ES-I3 (cell line): Measurements from ENCODE around the gene NEUROD6.

Experiments used
- H3K36me3 ChIP-seq: 2 replicates; pipeline ENCODE4 v1.6.1; 2013; ENCODE audit warnings: mild to moderate bottlenecking, low read length, control low read depth, moderate library complexity; ENCODE audit not compliant: insufficient read depth
- H3K4me1 ChIP-seq: 2 replicates; pipeline ENCODE4 v1.6.1; 2013; ENCODE audit warnings: mild to moderate bottlenecking, control low read depth, low read length; ENCODE audit not compliant: insufficient read depth
- H3K9ac ChIP-seq: 2 replicates; pipeline ENCODE4 v1.6.1; 2013; ENCODE audit warnings: low read depth, mild to moderate bottlenecking, low read length, moderate library complexity
- H3K9me3 ChIP-seq: 2 replicates; pipeline ENCODE4 v1.6.1; 2013; ENCODE audit warnings: mild to moderate bottlenecking, low read length, moderate library complexity; ENCODE audit not compliant: control insufficient read depth, insufficient read depth

The NEUROD6 gene

DNA sequence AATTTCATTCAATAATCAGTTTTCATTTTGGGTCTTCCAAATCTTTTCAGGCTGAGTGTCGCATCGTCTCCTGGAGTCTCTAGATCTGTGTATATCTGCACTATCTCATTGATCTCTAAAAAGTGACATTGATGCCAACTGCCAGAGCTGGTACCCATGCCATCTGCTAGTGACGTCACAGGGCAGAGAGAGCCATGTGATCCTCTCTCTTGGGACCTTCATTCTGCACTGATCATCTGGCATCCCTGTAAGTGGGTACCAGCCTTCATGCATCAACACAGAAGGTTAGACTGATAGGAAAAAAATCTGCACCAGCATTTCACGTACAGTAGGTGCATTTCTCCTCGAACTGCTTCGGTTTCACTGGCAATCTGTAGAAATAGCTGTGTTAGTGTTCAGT lies at the start of gene NEUROD6:
TSS of gene NEUROD6 (minus strand) at position 124 of the 400 bp plus-strand sequence. CDS start 1,458 bp downstream, outside the sequence.
- no peaks in the 10 kb centered on the region for H3K9me3 ChIP-seq
- H3K36me3 ChIP-seq = no peaks in the 10 kb centered on the region
- no peak within 1 kb of the TSS for H3K9ac ChIP-seq
- no peaks in the 10 kb centered on the region for H3K4me1 ChIP-seq

DNA sequence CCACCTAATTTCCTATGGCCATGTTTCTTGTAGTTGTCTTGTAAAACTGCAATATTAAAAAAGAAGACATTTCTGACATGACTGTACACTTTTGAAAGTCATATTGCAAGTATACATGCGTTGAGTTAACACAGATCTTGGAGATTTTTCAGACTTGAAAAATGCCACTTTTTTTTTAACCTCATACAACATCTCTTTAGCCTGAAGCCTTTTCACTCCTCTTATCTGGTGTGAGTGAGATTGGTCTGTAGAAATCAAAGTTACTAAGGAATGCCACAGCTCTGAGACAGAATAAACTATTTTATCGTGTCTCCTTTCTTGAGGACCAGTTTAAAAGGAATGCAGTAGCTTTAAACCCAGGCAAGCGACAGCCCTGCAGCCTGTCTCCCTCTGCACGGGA lies 43.9 kb upstream of the NEUROD6 start:
- Histone ChIP-seq H3K9ac (no peak overlapping the region), H3K9me3 (no peaks in the 10 kb centered on the region), H3K36me3 (no peaks in the 10 kb centered on the region), H3K4me1 (no peaks in the 10 kb centered on the region)

DNA sequence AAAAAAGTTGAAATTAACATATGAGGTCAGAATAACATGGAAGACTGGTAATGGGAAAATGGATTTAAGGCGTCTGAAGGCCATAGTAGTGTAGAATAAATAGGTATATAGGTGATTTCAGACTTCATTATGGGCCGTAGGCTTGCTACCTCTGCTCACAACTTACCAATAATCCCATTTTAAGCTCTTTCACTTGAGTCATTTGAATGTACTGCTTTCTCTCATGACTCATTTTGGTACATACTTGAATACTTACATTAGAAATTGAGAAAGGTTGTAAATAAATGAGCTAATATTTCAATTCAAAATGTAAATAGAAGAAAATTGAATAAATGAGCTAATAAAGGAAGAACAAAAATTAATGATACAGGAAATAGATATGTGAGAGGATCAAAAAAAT lies 42.2 kb upstream of the NEUROD6 start:
- H3K9me3 ChIP-seq = no peaks in the 10 kb centered on the region
- no peaks in the 10 kb centered on the region for H3K36me3 ChIP-seq
- no peak overlapping the region for H3K9ac ChIP-seq
- H3K4me1 ChIP-seq = no peaks in the 10 kb centered on the region

DNA sequence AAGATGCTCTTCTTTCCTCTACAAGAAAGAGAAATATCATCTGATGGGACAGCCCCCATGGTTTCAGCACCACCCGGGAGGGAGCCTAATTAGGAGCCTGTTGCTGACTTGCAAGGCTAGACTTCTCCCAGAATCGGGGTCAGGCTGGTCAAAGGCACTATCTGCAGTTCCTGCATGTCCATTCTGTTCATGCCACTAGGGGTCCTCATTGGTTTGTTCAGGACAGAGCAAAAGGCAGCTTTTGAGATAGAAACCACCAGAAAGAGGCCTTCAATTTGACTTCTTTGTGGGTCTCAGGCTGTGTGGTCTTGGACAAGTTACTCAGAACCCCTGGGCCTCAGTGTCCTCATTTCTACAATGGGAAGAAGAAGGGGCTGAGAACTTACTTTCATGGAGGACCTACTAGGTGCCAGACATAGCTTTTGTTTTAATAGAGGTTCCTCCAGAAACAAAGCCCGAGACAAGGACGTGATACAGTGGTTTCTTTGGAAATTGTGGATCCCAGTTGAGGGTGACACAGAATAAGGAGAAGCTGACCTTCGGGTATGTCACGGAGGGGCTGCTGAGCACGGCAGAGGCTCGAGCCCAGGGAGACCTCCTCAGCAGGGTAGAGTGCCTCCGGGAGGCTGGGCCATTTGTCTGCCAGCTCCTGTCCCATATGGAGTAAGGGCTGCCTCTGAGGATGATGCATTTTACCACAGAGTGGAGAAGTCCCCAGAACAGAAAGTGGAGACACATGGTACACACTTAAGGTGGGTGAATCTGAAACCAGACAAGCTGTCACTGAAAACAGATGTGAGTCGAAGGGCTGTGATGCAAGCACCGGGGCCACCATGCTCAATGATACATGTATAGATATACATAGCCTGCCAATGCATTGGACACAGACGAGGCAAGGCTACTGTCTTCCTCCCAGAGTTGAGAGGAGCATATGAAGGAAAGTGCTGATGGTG lies 33.1 kb upstream of the NEUROD6 start:
- no peaks in the 10 kb centered on the region for H3K36me3 ChIP-seq
- no peak overlapping the region for H3K9ac ChIP-seq
- peaks cover 22% of the 10 kb centered on the region; the same call in 1 of the 2 replicates for H3K4me1 ChIP-seq
- H3K9me3 ChIP-seq = no peaks in the 10 kb centered on the region

DNA sequence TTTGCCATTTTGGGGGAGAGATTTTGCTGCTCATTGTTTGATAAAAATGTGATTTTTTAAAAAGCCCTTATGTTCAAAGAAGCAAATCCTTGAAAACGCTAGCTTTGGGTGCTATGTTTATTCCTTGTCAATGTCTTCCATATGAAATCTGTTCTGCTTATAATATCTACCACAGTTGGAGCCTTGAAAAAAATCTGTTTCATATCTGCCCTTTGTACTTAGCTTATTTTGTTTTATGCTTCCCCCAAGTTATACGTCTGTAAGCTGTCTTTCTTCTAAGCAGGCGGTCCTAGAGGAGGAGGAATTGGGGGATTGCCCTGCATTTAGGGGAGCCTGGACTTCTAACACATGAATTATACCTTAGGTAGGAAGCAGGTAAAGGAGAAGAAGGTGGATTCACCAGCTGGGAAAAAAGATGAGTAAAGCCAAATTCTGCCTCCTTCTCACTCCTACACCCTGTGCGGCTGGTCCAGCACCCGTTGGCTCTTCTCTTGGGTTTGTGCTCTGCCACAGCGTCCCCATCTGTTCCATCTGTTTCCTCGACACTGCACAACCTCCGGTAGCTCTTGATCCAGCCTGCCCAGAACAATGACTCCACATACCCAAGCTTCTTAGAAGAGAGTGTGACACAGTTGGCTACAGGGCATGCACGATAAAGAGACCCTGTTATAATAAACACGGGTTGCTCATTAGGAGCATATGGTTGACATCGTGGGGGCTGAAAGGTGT lies 31.9 kb upstream of the NEUROD6 start:
- H3K36me3 ChIP-seq = no peaks in the 10 kb centered on the region
- H3K9me3 ChIP-seq = no peaks in the 10 kb centered on the region
- H3K9ac ChIP-seq = no peak overlapping the region
- H3K4me1 ChIP-seq = peaks cover 22% of the 10 kb centered on the region; the same call in 1 of the 2 replicates

DNA sequence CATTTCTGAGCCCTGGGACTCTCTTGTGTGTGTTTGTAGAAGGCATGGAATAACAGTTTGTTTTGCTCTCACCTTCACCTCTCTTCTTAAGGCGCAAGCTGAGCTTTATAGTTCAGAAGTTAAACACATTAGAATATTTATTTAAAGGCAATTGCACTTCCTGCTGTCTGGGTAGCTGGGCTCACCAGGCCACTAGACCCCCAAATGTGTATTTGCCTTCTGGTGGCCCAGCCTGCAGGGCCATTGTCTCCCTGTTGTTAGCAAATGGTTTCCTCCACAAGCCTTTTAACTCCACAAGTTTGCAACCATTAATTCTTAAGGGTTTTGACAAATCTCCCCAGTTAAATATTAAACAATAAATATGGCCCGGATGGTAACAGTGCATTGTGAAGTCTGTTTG lies 31.1 kb upstream of the NEUROD6 start:
- H3K9ac ChIP-seq = no peak overlapping the region
- peaks cover 22% of the 10 kb centered on the region; the same call in 1 of the 2 replicates for H3K4me1 ChIP-seq

DNA sequence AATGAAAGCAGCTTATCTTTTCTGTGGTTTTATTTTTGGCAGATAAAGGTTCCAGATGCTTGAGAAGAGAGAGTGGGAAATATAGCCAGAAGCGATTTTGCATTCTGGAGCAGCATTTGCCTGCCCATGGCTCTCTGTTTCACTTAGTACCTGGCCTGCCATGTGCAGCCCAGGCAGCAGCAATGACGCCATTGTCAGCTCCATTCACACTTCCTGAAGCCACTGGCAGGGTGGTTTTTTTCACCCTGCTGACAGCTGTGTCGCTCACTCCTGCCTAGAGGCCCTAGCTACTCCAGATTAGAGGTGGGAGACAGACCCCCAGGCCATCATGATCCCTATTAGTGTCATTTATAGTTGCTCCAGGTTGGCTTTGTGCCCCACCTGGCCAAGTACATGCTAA lies 30.1 kb upstream of the NEUROD6 start:
- Histone ChIP-seq H3K36me3 (no peaks in the 10 kb centered on the region), H3K4me1 (peaks cover 22% of the 10 kb centered on the region; the same call in 1 of the 2 replicates), H3K9ac (no peak overlapping the region), H3K9me3 (no peaks in the 10 kb centered on the region)

More for the DNA sequence above, 31.1 kb upstream of the NEUROD6 start:
- Histone ChIP-seq H3K36me3 (no peaks in the 10 kb centered on the region), H3K9me3 (no peaks in the 10 kb centered on the region)

DNA sequence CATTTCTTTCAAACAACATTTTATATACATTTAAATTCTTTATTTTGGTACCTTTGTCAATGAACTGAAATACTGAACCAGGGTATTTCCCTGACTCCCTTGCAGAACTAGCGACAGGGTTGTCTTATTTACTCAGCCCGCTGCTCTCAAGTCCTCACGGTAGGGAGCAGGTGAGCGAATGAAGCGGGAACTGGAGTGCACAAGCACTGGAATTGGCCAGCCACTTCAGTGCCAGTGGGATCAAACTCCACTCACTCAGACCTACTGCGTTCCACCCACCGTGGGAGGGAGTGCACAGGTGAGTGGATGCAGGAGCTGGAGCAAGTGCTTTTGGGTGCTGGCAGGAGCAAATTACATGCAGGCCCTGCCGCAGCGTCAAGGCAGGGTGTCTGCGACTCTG lies 28.1 kb upstream of the NEUROD6 start:
- Histone ChIP-seq H3K9me3 (no peaks in the 10 kb centered on the region), H3K9ac (no peak overlapping the region), H3K4me1 (peaks cover 15% of the 10 kb centered on the region; the same call in 1 of the 2 replicates), H3K36me3 (no peaks in the 10 kb centered on the region)

DNA sequence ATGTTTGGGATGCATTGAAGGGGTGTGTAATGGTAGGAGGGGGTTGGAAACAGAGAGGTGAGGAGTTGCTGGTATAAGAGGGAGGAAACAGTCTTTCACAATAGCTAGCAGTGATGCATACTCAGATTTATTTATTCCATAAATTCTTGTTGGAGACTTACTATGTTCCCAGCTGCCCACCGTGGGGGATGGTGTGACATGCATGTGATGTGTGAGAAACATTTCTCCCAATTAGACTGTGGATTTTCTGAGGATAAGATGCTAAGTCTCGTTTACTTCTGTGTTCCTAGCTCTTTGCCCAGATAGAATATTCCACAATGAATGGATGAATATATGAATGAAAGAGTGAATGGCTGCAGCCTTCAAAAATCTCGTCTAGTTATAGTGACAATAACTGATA lies 23.0 kb upstream of the NEUROD6 start:
- Histone ChIP-seq H3K9me3 (no peaks in the 10 kb centered on the region), H3K4me1 (no peaks in the 10 kb centered on the region), H3K36me3 (no peaks in the 10 kb centered on the region), H3K9ac (no peak overlapping the region)

DNA sequence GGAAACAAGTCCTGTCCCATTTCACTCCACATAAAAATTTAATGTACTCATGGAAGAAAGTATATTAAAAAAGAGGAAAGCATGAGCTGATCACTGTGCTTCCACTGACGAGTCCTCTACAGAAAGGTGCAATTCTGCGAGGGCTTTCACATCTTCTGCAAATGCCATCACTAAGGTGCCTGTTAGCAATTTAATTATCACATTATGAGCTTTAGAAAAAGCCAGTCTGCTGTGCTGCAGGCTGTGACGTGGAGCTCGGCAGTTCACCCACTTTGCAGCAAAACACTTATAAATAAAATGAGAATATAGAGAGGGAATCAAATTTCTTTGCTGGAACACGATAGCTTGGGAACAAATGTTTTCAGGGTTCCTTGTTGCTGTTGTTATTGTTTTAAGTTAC lies 22.5 kb upstream of the NEUROD6 start:
- no peaks in the 10 kb centered on the region for H3K4me1 ChIP-seq
- no peak overlapping the region for H3K9ac ChIP-seq
- no peaks in the 10 kb centered on the region for H3K36me3 ChIP-seq
- H3K9me3 ChIP-seq = no peaks in the 10 kb centered on the region

DNA sequence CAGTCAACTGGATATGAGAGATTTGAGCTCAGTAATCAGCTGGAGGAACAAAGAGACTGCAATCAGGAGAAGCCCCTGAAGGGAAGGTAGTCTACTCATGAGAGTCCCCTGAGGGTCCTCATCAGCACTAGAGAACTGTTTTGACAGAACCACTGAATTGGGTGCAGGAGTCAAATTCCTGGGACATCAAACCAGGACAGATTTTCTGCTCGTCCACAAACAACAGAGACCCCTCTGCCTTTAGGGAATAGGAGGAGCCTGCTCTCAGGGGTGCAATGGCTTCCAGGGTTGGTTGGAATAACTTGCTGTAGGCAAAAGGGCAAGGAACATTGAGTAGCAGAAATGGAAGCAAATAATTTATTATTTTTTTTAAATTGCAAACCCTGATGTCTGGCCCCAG lies 21.9 kb upstream of the NEUROD6 start:
- Histone ChIP-seq H3K4me1 (no peaks in the 10 kb centered on the region), H3K36me3 (no peaks in the 10 kb centered on the region), H3K9me3 (no peaks in the 10 kb centered on the region), H3K9ac (no peak overlapping the region)

DNA sequence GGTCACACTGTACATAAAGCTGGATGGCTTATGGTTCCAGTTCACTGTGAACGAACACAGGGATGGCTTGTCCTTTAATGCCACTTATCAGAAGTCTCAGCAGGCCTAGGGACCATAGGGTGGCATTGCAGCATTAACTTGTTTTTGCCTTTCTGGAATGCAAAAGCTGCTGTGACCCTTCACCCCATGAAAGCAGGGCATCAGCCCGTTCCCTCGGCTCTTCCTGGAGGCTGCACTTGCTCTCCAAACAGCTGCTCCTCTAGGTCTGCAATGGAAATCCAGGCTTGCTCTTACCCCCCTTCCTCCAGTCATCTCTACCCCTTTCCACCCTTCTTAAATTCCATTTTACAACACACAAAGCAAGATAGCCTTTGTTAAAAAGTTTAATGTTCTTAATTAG lies 17.9 kb upstream of the NEUROD6 start:
- H3K36me3 ChIP-seq = no peaks in the 10 kb centered on the region
- H3K9ac ChIP-seq = no peak overlapping the region
- no peaks in the 10 kb centered on the region for H3K4me1 ChIP-seq
- no peaks in the 10 kb centered on the region for H3K9me3 ChIP-seq

DNA sequence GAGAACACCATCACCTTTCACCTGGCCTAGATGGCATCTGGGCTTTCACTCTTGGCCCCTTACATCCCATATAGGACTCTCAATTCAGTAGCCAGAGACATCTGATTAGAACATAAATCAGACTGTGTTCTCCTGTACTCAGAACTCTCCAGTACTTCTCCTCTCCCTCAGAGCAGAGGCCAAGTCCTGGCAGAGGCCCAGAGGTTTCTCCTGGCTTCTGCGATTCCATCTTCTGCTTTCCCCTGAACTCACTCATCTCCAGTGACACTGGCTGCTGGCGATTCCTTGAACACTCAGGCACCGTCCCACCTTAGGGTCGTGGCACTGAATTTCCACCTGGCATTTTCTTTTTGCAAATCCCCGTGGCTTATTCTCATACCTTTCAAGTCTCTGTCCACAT lies 4.9 kb upstream of the NEUROD6 start:
- no peak overlapping the region for H3K9ac ChIP-seq
- no peaks in the 10 kb centered on the region for H3K4me1 ChIP-seq
- no peaks in the 10 kb centered on the region for H3K9me3 ChIP-seq

DNA sequence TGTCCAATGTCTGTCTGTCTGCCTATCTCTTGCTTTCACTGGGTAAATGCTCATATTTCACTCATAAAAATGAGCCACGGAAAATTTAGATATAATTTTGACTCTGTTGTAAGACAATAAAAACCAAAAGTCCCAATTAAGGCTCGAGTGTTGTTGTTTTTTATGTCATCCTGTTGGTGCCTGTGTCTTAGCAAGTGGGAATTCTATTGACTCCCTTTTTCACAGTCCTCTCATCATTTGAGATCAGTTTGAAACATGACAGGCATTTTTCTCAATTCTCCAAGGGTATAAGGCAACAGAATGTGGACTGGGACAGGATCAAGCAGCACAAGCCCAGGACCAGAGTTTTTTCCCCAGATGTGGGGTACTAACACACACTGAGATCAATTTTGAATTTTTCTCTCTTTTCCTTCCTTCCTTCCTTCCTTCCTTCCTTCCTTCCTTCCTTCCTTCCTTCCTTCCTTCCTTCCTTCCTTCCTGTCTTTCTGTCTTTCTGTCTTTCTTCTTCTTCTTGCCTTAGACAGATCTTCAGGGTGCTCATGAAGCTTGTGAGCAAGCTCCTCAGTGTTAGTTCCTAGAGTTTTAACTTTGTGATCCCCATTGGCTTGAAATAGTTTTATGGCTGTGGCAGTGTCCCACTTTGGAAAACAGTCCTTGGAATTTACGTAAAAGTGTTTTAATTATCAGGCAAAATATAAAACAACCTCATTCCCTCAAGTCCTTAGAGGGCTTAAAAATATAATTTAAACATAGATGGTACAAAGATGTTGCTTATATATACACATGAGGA lies 3.2 kb upstream of the NEUROD6 start:
- Histone ChIP-seq H3K36me3 (no peaks in the 10 kb centered on the region), H3K4me1 (no peaks in the 10 kb centered on the region), H3K9ac (no peak overlapping the region), H3K9me3 (no peaks in the 10 kb centered on the region)

More for the DNA sequence above, 4.9 kb upstream of the NEUROD6 start:
- H3K36me3 ChIP-seq = no peaks in the 10 kb centered on the region
